ENCODE measurements around the gene KIFAP3.

DNA sequence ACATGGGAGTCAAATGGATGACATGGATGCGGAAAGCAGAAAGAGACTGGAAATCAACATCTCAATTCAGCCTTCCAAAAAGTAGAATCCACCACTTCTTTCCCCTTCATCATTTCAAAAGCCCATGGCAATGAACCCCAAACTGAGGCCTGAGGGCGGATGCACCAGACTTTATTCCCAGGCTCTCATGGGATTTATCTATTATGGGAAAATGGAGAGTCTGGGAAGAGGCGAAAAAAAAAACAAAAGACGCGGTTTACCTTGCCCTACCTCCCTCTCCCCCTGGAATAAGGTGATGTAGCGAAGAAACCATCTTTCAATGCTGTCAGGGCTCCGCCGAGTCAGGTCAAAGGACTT, 624 bp downstream of the KIFAP3 start:
- TF ChIP-seq POLR2A (IDR thresholded peaks at IDR 0.05; ENCODE audit: low read length): no peak
- no peak for TF ChIP-seq GATA1 (IDR thresholded peaks at IDR 0.05; ENCODE audit: low read depth, low read length)

All from erythroblast (primary cell).